ENCODE data around the gene RBM33.

Gene RBM33

GRCh38 chr7:155717010-155717744, 72.7 kb downstream of the RBM33 start:
- no peak for DNase-seq (ENCODE audit: low read depth in 2 of 2, low spot score in 1 of 2)

DNA sequence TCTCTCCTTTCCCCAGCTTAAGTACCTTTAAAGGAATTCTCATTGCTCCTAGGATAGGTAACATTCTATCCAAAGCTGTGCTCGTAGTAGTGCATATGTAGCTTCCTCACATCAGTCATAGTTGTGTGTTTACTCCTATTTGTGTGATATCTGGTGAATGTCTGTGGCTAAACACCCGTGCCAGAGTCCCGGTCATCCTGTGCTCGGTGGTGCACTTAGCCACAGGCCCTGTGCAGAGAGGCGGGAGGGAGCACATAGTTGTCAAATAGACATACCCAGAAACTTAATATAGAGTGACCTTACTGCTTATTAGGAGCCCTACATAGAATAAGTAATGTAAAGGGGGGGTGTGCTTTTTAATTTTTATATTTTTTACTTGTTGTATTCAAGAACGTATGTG, 76.6 kb downstream of the RBM33 start:
- no peak for DNase-seq (ENCODE audit: low read depth in 2 of 2, low spot score in 1 of 2)

- DNase-seq (ENCODE audit: low read depth in 2 of 2, low spot score in 1 of 2) = no peak
Observed at GRCh38 chr7:155722118-155722517, 77.7 kb downstream of the RBM33 start.

DNA sequence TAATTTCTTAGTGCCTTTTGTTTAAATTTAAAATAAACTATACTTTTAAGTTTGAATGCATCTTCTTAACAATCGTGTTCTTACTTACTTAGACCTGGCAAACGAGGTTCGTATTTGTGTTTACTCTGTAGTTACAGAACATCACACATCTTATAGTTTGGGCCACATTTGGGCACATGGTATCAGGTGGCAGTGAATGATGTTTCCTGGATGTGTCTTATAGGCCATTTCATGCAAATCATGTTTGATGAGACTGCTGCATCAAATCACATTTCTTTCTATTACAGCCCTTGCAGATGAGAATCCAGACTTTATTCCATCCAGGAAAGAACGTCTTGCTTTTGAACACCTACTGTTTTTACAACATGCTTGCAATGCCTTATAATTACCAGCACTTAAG, 78.5 kb downstream of the RBM33 start:
- DNase-seq (ENCODE audit: low read depth in 2 of 2, low spot score in 1 of 2) = no peak

DNA sequence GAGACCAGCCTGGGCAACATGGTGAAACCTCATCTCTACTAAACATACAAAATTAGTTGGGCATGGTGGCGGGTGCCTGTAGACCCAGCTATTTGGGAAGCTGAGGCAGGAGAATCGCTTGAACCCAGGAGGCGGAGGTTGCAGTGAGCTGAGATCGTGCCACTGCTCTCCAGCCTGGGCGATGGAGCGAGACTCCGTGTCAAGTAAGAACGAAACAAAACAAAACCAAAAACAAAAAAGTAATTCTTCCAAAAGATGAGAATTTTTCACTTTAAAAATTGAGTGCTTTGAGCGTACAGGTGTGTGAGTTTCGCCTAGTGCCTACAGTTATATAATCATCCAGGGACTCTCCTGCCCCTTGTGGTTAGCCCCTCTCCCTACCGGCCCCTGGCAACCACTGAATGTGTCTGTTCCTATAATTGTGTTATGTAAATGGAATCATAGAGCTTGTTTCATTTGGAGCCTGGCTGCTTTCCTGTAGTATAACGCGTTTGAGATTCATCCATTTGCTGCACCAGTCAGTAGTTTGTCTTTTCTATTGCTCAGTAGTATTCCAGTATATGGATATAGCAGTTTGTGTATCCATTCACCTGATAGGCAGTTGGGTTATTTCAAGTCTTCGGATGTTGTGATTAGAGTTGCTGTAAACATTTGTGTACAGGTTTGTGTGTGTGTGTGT, 80.0 kb downstream of the RBM33 start:
- DNase-seq (ENCODE audit: low read depth in 2 of 2, low spot score in 1 of 2) = no peak

DNA sequence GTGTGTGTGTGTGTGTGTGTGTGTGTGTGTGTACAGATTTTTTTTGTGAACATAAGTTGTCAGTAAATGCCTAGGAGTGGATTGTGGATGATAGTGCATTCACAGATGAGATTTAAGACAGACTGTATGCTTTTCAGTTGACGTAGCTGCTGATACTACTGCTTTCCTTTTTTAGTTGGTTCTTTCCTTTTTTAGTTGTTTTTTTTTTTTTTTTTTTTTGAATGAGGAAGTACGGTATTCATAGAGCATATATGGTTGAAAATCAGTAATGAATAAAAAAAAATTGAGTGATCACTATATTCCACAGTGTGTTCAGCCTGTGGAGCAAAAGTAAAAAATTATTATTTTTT, 80.5 kb downstream of the RBM33 start:
- no peak for DNase-seq (ENCODE audit: low read depth in 2 of 2, low spot score in 1 of 2)

- no peak for DNase-seq (ENCODE audit: low read depth in 2 of 2, low spot score in 1 of 2)
Observed at GRCh38 chr7:155727616-155728015, 83.2 kb downstream of the RBM33 start.

DNA sequence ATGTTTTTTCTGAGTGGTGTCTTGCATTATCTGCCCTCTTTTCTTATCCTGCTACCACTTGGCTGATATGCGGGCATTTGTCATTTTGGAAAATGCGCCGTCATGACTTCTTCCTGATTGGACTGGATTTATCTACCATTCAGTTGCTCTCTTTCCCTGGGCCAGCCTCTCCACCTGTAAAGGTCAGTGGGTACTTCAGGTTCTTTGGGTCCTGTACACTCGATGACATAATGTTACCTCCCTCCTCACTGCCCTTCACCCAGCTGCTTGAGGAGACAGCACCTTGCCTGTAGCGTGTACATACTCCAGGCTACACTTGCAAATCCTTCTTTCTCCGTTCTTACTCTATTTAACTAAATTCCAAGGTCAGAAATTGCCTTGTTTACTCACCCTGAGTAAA, 83.7 kb downstream of the RBM33 start:
- DNase-seq (ENCODE audit: low read depth in 2 of 2, low spot score in 1 of 2) = no peak

GRCh38 chr7:155729847-155730246, 85.4 kb downstream of the RBM33 start:
- DNase-seq (ENCODE audit: low read depth in 2 of 2, low spot score in 1 of 2) = no peak

- DNase-seq (ENCODE audit: low read depth in 2 of 2, low spot score in 1 of 2) = no peak
Observed at GRCh38 chr7:155731380-155731779, 86.9 kb downstream of the RBM33 start.

GRCh38 chr7:155731871-155732270, 87.4 kb downstream of the RBM33 start:
- no peak for DNase-seq (ENCODE audit: low read depth in 2 of 2, low spot score in 1 of 2)

DNA sequence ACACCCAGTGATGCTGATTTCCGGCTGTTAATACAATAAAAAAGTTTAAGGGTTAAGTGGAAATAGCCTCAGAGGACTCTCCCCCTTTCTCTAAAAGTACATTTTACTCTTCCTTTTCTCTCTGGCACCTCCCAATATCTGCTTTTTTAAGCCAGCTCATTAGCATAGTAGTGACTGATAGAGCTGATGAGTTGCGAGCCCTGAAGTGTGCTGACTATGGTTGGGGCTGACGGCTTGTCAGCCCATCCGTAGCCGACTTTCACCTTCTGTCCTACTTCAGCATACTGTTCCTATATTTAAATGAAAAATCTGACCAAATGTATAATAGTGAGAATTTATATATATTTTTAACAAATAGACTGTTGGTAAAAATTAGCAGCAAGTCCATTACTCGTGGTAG, 87.8 kb downstream of the RBM33 start:
- DNase-seq (ENCODE audit: low read depth in 2 of 2, low spot score in 1 of 2) = no peak

GRCh38 chr7:155733582-155734444, 89.4 kb downstream of the RBM33 start:
- no peak for DNase-seq (ENCODE audit: low read depth in 2 of 2, low spot score in 1 of 2)

GRCh38 chr7:155734445-155734809, 90.0 kb downstream of the RBM33 start:
- DNase-seq (ENCODE audit: low read depth in 2 of 2, low spot score in 1 of 2) = no peak

GRCh38 chr7:155735442-155736115, 91.1 kb downstream of the RBM33 start:
- DNase-seq (ENCODE audit: low read depth in 2 of 2, low spot score in 1 of 2) = no peak

DNA sequence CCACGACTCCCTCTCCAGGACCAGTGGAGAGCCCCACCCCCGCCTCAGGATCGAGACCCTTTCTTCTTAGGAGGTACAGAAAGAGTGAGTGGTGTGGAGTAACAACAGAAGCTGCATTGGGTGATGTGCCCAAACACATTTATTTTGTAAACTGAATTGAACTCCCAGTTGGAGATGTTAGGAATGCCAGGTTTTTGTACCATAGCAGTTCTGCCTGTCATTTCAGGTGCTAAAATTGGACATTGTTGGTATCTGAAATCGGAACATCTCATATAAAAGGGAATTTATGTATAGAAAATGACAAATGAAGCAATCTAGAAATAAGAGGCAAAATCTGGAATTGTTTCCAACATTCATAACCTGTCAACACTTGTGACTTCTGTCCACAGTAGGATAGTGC, 93.1 kb downstream of the RBM33 start:
- no peak for DNase-seq (ENCODE audit: low read depth in 2 of 2, low spot score in 1 of 2)

DNA sequence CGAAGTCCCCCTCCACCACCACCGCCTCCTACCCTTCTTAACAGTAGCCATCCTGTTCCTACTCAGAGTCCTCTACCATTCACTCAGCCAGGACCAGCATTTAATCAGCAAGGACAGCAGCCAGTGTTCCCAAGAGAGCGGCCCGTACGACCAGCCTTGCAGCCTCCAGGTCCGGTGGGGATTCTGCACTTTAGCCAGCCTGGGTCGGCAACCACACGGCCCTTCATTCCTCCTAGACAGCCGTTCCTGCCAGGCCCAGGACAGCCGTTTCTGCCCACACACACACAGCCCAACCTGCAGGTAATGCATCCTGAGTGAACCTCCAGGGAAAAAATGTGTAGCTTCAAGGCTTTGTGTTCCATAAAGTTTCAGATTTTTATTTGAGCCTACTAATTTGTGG, 93.6 kb downstream of the RBM33 start:
- DNase-seq (ENCODE audit: low read depth in 2 of 2, low spot score in 1 of 2) = no peak

GRCh38 chr7:155738652-155739537, 94.4 kb downstream of the RBM33 start:
- peak in 1 of 2 donors; percentile 39 for DNase-seq (ENCODE audit: low read depth in 2 of 2, low spot score in 1 of 2)

- no peak for DNase-seq (ENCODE audit: low read depth in 2 of 2, low spot score in 1 of 2)
Observed at GRCh38 chr7:155739538-155740143, 95.2 kb downstream of the RBM33 start.

GRCh38 chr7:155741082-155741481, 96.6 kb downstream of the RBM33 start:
- no peak for DNase-seq (ENCODE audit: low read depth in 2 of 2, low spot score in 1 of 2)
